ENCODE results near the gene ADSS1. TPM values are rescaled to one million over a fixed set of nuclear protein-coding genes. Genes with fewer than 3 reads are reported as not detected.

Gene ADSS1
- total RNA-seq, 2 donors from 2014 or later, result 8.2 to 10.2 TPM

DNA sequence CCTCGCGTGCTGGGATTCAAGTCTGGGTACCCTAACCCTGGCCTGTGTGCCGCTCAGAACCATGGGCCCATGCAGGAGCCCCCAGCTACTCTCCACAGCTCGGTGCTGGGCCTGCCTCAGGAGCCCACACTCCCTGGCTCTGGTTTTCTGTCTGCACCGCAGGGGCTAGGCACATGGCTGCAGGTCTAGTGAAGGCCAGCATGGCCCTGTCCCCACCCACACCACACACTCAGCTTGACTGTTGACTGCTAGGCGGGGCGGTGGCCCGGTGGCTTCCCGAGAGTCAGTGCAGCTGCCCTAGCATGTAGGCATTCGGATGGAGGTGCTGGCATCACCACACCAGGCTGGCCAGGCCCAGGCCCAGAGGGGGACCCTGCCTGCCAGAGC lies 26.7 kb upstream of the ADSS1 start:
- DNase-seq (ENCODE audit: low spot score), result no peak
- intact Hi-C loops (cut with DNase I), result no loop called here

- intact Hi-C loops (cut with DNase I), result no loop called here
- no peak for DNase-seq (ENCODE audit: low spot score)
These were observed 26.0 kb upstream of the ADSS1 start for GRCh38 chr14:104697892-104698583.

DNA sequence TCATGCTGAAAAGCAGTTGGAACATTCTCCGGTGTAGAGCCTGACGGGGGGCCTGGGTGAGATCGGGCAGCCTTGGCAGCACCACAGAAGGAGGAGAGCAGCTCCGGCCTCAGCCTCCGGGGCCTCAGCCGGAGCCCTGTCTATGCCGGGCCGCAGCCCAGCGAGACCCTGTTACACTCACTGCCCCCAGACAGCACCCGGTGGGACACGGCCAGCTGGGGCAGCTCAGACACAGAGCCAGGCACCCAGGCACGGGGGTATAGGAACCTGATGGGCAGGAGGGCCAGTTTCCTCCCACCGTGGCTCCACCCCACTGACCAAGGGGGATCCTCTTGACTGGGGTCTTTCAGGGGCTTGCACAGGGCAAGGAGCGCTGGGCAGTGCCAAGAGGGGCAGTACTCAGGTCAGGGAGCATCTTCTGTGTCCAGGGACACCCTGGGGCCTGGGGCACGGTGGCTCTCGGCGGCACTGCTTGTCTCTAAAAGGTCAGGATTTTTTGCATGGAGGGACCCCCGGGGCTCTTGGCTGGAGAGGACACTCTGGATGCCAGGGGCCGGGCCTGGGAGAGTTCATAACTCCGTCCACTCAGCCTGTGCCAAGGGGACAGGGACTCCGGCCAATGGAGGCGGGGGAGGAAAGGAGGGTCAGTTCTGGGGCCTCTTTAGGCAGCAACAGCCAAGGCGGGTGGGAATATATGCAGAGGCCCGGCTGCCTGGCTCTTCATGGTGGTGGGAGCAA lies 25.2 kb upstream of the ADSS1 start:
- DNase-seq (ENCODE audit: low spot score), result peak; percentile 90
- intact Hi-C loops (cut with DNase I), result no loop called here

- intact Hi-C loops (cut with DNase I), result no loop called here
- DNase-seq (ENCODE audit: low spot score), result no peak
These were observed 24.6 kb upstream of the ADSS1 start for GRCh38 chr14:104699426-104699748.

DNA sequence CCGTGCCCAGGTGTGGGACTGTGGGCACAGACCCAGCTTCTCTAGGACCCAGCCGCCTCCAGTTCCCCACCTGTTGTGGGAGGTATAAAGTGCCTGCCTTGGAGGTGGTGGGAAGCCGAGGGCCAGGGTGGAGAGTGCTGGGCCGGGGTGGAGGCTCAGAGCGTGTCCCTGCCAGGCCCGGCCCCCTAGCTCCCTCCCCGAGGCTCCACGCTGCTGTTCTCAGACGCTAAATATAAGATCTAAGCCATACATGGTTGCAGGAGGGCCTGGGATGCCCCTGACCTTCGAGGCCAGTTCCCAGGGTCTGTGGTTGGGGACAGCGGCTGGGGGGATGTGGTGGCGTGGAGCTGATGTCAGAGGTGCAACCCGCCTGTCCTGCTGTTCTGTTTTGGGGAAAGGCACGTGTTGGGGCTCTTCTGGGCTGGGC lies 23.8 kb upstream of the ADSS1 start:
- no peak for DNase-seq (ENCODE audit: low spot score)
- intact Hi-C loops (cut with DNase I), result loop anchor here in 1 of 2 donors (2.0 kb wide), 1 partner anchor 53 kb away; no protein-coding TSS in a partner anchor

GRCh38 chr14:104700747-104701217 lies 23.2 kb upstream of the ADSS1 start:
- intact Hi-C loops (cut with DNase I), result loop anchor here in 1 of 2 donors (2.0 kb wide), 1 partner anchor 54 kb away; no protein-coding TSS in a partner anchor

GRCh38 chr14:104701383-104702076 lies 22.5 kb upstream of the ADSS1 start:
- no peak for DNase-seq (ENCODE audit: low spot score)
- intact Hi-C loops (cut with DNase I), result loop anchor here in 1 of 2 donors (2.0 kb wide), 1 partner anchor 55 kb away; no protein-coding TSS in a partner anchor

More at GRCh38 chr14:104700747-104701217, 23.2 kb upstream of the ADSS1 start:
- DNase-seq (ENCODE audit: low spot score), result no peak

GRCh38 chr14:104702106-104702505 lies 21.9 kb upstream of the ADSS1 start:
- intact Hi-C loops (cut with DNase I), result no loop called here
- DNase-seq (ENCODE audit: low spot score), result no peak

DNA sequence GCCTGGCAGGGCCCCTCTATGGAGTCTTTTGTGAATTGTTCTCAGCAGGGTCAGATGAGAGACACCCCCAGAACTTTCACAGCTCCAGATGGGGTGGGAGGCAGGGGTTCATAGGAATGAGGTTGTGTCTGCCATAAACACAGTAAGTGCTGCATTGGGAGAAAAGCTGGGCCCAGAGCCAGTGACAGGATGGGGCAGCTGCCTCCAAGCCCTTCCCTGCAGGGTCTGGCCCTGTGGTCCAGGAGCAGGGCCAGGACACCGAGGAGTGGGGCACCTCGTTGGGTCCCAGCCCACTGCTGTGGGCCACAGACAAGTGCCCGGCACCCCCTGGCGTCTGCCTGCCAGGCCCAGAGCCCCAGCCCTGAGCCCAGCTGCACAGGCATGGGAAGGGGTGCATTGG lies 21.4 kb upstream of the ADSS1 start:
- intact Hi-C loops (cut with DNase I), result no loop called here
- no peak for DNase-seq (ENCODE audit: low spot score)

GRCh38 chr14:104703269-104703668 lies 20.8 kb upstream of the ADSS1 start:
- no peak for DNase-seq (ENCODE audit: low spot score)
- intact Hi-C loops (cut with DNase I), result no loop called here

DNA sequence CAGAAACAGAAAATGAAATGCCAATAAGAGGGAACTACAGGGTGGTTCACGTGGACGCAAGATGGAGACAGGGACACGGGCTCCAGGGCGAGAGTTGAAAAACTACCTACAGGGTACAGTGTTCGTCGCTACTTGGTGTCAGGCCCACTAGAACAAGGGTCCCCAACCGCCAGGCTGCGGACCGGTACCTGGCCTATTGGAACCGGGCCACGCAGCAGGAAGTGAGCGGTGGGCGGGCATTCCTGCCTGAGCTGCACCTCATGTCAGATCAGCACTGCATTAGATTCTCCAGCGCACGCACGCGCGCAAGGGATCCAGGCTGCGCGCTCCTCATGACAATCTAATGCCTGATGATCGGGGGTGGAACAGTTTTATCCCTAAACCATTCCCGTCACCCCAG lies 19.8 kb upstream of the ADSS1 start:
- intact Hi-C loops (cut with DNase I), result no loop called here

DNA sequence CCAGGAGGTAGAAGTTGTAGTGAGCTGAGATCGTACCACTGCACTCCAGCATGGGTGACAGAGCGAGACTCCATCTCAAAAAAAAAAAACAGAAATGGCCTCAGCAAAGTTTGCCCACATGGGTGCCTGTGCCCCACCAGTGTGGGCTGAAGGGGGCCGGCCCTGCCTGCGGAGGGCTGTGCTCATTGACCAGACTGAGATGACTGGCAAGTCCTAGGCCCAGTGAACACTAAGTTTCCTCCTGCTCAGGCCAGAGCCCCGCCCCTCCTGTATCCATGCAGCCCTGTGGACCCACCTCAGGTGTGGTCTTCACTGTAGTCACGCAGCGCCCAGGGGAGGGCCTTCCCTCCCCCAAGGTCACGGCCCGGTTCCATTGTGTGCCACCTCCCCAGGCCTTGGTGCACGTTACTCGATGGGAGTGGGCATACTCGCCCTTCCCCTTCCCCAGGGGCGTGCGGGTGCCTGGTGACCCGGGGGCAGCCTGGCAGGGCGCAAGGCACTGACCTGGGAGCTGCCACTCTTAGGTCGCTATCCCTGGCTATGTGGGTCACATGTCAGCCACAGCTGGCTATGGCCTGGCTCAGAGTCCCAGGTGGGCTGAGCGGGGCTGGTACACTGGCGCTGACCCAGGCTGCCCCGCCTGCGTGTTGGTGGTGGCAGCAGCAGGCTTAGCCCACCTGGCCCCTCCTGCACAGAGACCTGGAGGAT lies 18.5 kb upstream of the ADSS1 start:
- intact Hi-C loops (cut with DNase I), result loop anchor here (2.0 to 5.0 kb wide), 2 partner anchors 48 to 55 kb away; no protein-coding TSS in a partner anchor
- DNase-seq (ENCODE audit: low spot score), result no peak

More for the DNA sequence above, 19.8 kb upstream of the ADSS1 start:
- no peak for DNase-seq (ENCODE audit: low spot score)

GRCh38 chr14:104706733-104707607 lies 17.1 kb upstream of the ADSS1 start:
- intact Hi-C loops (cut with DNase I), result loop anchor here (2.0 to 5.0 kb wide), 2 partner anchors 50 to 56 kb away; no protein-coding TSS in a partner anchor
- DNase-seq (ENCODE audit: low spot score), result no peak

DNA sequence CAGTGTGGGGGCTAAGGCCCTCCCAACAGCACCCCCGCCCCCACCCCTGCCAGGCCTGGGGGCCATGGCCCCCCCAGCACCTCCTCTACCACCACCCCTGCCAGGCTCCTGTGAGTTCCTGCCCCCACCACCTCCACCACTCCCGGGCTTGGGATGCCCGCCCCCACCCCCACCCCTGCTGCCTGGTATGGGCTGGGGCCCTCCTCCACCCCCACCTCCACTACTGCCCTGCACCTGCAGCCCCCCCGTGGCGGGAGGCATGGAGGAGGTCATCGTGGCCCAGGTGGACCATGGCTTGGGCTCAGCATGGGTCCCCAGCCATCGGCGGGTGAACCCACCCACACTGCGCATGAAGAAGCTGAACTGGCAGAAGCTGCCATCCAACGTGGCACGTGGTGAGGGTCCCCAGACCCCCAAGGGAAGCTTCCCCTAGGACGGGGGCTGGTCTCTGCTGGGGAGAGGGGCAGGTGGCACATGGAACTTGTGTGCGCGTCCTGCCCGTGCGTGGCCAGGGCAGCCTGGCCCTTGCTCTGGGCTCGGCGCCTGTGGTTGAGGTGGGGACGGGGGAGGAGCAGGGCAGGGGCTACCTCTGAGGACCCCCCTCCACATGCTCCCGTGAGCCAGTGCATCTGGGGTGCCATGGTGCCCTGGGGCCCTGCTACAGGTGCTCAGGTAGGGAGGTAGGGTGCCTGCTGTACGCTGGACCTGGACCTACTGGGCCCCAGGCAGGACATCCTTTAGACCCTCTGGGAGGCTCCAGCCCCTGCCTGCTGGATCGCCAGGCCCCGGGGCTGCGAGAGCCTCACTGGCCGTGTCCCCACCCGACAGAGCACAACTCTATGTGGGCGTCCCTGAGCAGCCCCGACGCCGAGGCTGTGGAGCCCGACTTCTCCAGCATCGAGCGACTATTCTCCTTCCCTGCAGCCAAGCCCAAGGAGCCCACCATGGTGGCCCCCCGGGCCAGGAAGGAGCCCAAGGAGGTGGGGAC lies 16.1 kb upstream of the ADSS1 start:
- intact Hi-C loops (cut with DNase I), result loop anchor here (2.0 to 5.0 kb wide), 2 partner anchors 51 to 57 kb away; no protein-coding TSS in a partner anchor
- no peak for DNase-seq (ENCODE audit: low spot score)

DNA sequence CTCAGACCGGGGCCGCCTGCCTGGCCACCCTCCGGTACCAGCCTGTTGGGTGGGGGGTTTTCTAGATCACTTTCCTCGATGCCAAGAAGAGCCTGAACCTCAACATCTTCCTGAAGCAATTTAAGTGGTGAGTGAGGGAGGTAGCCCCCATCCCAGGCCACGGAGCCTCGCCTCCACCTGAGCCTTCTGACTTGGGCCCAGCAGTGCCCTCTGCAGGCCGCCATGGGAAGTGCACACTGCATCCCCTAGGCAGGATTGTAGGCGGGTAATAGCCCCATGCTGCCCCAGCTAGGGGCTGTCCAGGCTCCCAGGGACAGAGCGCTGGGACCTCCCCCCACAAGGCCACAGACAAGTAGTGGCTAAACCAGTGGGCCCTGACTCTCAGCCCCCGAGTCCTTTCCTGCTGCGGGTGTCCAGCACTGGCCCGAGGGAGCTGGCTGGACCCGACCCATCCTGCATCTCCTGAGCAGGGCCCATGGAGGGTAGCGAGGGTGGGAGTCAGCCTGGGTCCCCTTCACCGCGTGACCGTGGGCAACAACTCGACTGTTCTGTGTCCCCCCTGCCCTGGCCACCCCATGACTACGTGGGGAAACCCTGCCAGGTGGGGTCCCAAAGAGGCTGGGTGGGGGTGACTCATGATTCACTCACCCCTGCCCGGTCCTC lies 15.3 kb upstream of the ADSS1 start:
- peak; percentile 90 for DNase-seq (ENCODE audit: low spot score)
- intact Hi-C loops (cut with DNase I), result loop anchor here in 1 of 2 donors (5.0 kb wide), 1 partner anchor 51 kb away; no protein-coding TSS in a partner anchor

DNA sequence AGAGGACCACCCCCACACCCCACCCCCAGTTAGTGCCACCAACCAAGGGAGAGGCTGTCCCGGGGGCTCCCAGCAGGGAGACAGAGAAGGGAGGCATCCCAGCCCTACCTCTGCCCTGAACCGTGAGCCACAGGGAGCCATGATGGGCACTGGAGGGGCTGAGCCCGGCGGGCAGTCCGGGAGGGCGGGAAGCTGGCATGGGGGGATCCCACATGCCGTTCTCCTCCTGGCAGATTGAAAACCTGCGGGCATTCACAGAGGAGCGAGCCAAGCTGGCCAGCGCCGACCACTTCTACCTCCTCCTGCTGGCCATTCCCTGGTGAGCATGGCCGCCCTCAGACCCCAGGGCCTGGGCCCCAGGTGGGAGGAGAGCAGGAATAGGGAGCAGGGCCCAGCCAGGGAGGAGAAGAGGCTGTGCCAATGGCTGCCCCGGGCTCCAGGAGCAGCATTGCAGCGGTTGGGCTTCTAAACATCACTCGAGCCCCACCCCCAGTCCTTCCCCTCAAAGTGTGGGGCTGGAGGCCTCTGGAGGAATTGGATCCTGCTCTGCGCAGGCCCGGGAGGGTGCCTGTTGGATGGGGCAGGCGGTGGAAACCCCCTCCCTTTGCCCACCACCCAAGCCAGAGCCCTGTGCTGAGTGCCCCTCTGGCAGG lies 14.5 kb upstream of the ADSS1 start:
- no peak for DNase-seq (ENCODE audit: low spot score)
- intact Hi-C loops (cut with DNase I), result loop anchor here in 1 of 2 donors (5.0 kb wide), 1 partner anchor 52 kb away; no protein-coding TSS in a partner anchor
